WTC11 (cell line): ENCODE measurements around the gene IMPDH2.
A peak's percentile ranks its signal among the peaks of the same experiment; 100 is the strongest.

Experiments
- CREM ChIP-seq: sonication (generic); formaldehyde crosslinking; IDR thresholded peaks from 2 replicates; pipeline ENCODE4 v1.8.1; 2022; ENCODE audit warnings: mild to moderate bottlenecking, missing genetic modification reagents, moderate library complexity
- FOXJ3 ChIP-seq: sonication (generic); formaldehyde crosslinking; IDR thresholded peaks from 2 replicates; pipeline ENCODE4 v1.9.0; 2021; ENCODE audit warnings: missing genetic modification reagents, mild to moderate bottlenecking, borderline replicate concordance
- FOXP4 ChIP-seq: sonication (generic); formaldehyde crosslinking; IDR thresholded peaks from 2 replicates; pipeline ENCODE4 v1.8.0; 2022; ENCODE audit warnings: mild to moderate bottlenecking, missing genetic modification reagents
- GTF2I ChIP-seq: fragments of 250-450 bp; sonication (Bioruptor Pico); conservative IDR thresholded peaks from 2 replicates; pipeline ENCODE4 v1.4.0; 2021; ENCODE audit warnings: mild to moderate bottlenecking
- IRF2 ChIP-seq: sonication (generic); formaldehyde crosslinking; IDR thresholded peaks from 2 replicates; pipeline ENCODE4 v1.8.0; 2022; ENCODE audit warnings: low read depth, missing genetic modification reagents, borderline replicate concordance
- JUN ChIP-seq: sonication (generic); formaldehyde crosslinking; IDR thresholded peaks from 2 replicates; pipeline ENCODE4 v1.8.0; 2023; ENCODE audit warnings: mild to moderate bottlenecking, missing genetic modification reagents
- KAT7 ChIP-seq: sonication (generic); formaldehyde crosslinking; IDR thresholded peaks from 2 replicates; pipeline ENCODE4 v1.8.1; 2023; ENCODE audit warnings: missing genetic modification reagents, mild to moderate bottlenecking, borderline replicate concordance
- MLX ChIP-seq: sonication (generic); formaldehyde crosslinking; IDR thresholded peaks from 2 replicates; pipeline ENCODE4 v1.8.1; 2023; ENCODE audit warnings: mild to moderate bottlenecking, missing genetic modification reagents, moderate library complexity
- NFATC4 ChIP-seq: fragments of 250-450 bp; sonication (Bioruptor Pico); IDR thresholded peaks from 2 replicates; pipeline ENCODE4 v1.9.0; 2021; ENCODE audit warnings: mild to moderate bottlenecking
- ZMAT4 ChIP-seq: fragments of 250-450 bp; sonication (Bioruptor Pico); IDR thresholded peaks from 2 replicates; pipeline ENCODE4 v1.9.0; 2021; ENCODE audit warnings: mild to moderate bottlenecking
- TF ChIP-seq, protein P1 (sequence below): fragments of 200-600 bp; IDR thresholded peaks from 2 replicates; pipeline ENCODE4 v1.8.0; 2022; ENCODE audit warnings: antibody characterized with exemption

- TF ChIP-seq FOXP4 (CRISPR knock-in tag) (no peak), NFATC4 (CRISPR knock-in tag) (no peak), IRF2 (CRISPR knock-in tag) (no peak), MLX (CRISPR knock-in tag) (no peak), KAT7 (CRISPR knock-in tag) (no peak), FOXJ3 (CRISPR knock-in tag) (no peak), CREM (CRISPR knock-in tag) (no peak), GTF2I (CRISPR knock-in tag) (no peak), JUN (CRISPR knock-in tag) (0 out of 2 replicates have a peak, but pooled peaks have one; percentile 35), ZMAT4 (CRISPR knock-in tag) (no peak)
- TF ChIP-seq, protein P1, sequence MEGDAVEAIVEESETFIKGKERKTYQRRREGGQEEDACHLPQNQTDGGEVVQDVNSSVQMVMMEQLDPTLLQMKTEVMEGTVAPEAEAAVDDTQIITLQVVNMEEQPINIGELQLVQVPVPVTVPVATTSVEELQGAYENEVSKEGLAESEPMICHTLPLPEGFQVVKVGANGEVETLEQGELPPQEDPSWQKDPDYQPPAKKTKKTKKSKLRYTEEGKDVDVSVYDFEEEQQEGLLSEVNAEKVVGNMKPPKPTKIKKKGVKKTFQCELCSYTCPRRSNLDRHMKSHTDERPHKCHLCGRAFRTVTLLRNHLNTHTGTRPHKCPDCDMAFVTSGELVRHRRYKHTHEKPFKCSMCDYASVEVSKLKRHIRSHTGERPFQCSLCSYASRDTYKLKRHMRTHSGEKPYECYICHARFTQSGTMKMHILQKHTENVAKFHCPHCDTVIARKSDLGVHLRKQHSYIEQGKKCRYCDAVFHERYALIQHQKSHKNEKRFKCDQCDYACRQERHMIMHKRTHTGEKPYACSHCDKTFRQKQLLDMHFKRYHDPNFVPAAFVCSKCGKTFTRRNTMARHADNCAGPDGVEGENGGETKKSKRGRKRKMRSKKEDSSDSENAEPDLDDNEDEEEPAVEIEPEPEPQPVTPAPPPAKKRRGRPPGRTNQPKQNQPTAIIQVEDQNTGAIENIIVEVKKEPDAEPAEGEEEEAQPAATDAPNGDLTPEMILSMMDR: no peak
Measured at GRCh38 chr3:49020330-49021212, 8.6 kb downstream of the IMPDH2 start.
